ENCODE results near the gene PLIN1.

DNA sequence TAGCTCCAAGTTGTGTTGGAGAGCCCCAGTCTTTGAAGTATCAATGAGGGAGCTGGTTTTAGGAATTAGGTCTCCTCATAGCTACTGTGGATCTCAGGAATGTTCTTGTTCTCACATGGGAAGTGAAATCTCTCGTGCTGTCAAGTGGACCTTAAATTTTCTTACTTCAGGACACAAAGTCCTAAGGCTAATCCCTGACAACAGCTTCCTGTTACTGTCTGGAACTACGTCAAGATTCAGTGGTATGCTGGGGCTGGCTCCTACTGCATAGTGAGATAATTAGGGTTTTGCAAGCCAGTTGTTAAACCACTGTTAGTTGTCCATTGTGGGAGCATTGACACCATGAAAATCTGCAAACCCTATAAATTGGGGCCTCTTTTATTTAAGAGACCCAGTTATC, 49.1 kb upstream of the PLIN1 start:
- no peak for TF ChIP-seq POLR2A (IDR thresholded peaks at IDR 0.05; ENCODE audit: low read depth, low read length)
- no peak for TF ChIP-seq TAF1 (IDR thresholded peaks at IDR 0.05; ENCODE audit: borderline replicate concordance, low read depth, low read length)
- TF ChIP-seq POLR2AphosphoS5 (IDR thresholded peaks at IDR 0.05; ENCODE audit: low read depth, low read length): no peak
